Loucy (cell line): Measurements from ENCODE around the gene BRWD1.

Source experiments
- CTCF ChIP-seq: fragments of 200-600 bp; sonication (generic); conservative IDR thresholded peaks from 2 replicates; pipeline ENCODE4 v1.5.1; 2014; ENCODE audit warnings: mild to moderate bottlenecking, antibody characterized with exemption, low read length
- EZH2phosphoT487 ChIP-seq: fragments of 200-600 bp; IDR thresholded peaks from 2 replicates; pipeline ENCODE4 v1.6.1; 2018; ENCODE audit warnings: antibody characterized with exemption, mild to moderate bottlenecking, moderate library complexity, borderline replicate concordance

GRCh38 chr21:39350094-39351005, 36.9 kb upstream of the BRWD1 start:
- no peak for TF ChIP-seq CTCF
- no peak for TF ChIP-seq EZH2phosphoT487
